Heart left ventricle (tissue), 16 donors: ENCODE measurements around the gene OASL. TPM values are rescaled to one million over a fixed set of nuclear protein-coding genes. Genes with fewer than 3 reads are reported as not detected.

Source experiments
- ATAC-seq, 4 donors: fragments of 200-7000 bp; cut with Tn5 transposase; one replicate each; pipeline ENCODE4 v1.9.1; 2020 to 2022; ENCODE audit warnings: moderate library complexity in 4 of 4, mild to moderate bottlenecking in 3 of 4, moderate number of reproducible peaks in 1 of 4
- DNase-seq, 5 donors: peaks; one replicate each; pipeline ENCODE4 v3.0.0-alpha.2; 2020
- H3K27ac ChIP-seq, 12 donors: fragments of 200-600 bp; sonication (generic) in 4 of 12; one replicate each; pipeline versions ENCODE4 v1.5.0 to v1.8.0; 2016 to 2022; ENCODE audit warnings: mild to moderate bottlenecking in 2 of 12
- H3K27me3 ChIP-seq, 9 donors: fragments of 200-600 bp; sonication (generic) in 2 of 9; one replicate each; pipeline versions ENCODE4 v1.5.1 to v1.8.0; 2016 to 2022; ENCODE audit warnings: mild to moderate bottlenecking in 3 of 9
- H3K36me3 ChIP-seq, 9 donors: fragments of 200-600 bp; sonication (generic) in 2 of 9; one replicate each; pipeline versions ENCODE4 v1.5.0 to v1.8.0; 2018 to 2022; ENCODE audit warnings: mild to moderate bottlenecking in 2 of 9
- H3K4me1 ChIP-seq, 12 donors: fragments of 200-600 bp; sonication (generic) in 4 of 12; one replicate each; pipeline versions ENCODE4 v1.5.0 to v1.8.0; 2016 to 2022; ENCODE audit warnings: mild to moderate bottlenecking in 3 of 12
- H3K4me3 ChIP-seq, 12 donors: fragments of 200-600 bp; sonication (generic) in 4 of 12; one replicate each; pipeline versions ENCODE4 v1.5.0 to v1.8.0; 2017 to 2022; ENCODE audit warnings: mild to moderate bottlenecking in 9 of 12, moderate library complexity in 4 of 12
- H3K9me3 ChIP-seq, 12 donors: fragments of 200-600 bp; sonication (generic) in 4 of 12; one replicate each; pipeline versions ENCODE4 v1.5.0 to v1.8.0; 2016 to 2022; ENCODE audit warnings: mild to moderate bottlenecking in 1 of 12
- POLR2A ChIP-seq, 2 donors: fragments of 450-650 bp; IDR thresholded peaks; one replicate each; pipeline ENCODE4 v1.6.1; 2017; ENCODE audit warnings: antibody characterized with exemption in 2 of 2, mild to moderate bottlenecking in 2 of 2, moderate library complexity in 2 of 2
- WGBS, 4 donors: extraction: QIAGEN DNeasy Blood & Tissue Kit in 2 of 4; methylation state at CpG; one replicate each; pipeline versions ENCODE4 v1.1.5 to v1.1.7; 2013 to 2018; 5-methylcytosine and 5-hydroxymethylcytosine counted together
- intact Hi-C, 10 donors: fragments of 100-400 bp; cut with DNase I; formaldehyde crosslinking; loops; one replicate each; pipeline versions ENCODE4 v1.11.1 to v1.14.2; 2022
- polyA plus RNA-seq, 2 donors: library from polyadenylated mRNA; stranded (reverse); fragments of 200-250 nt; gene quantifications; one replicate each; pipeline ENCODE4 v1.2.3, GENCODE V29; 2013
- total RNA-seq, 9 donors: library from RNA; depleted of rRNA in 2 of 9; stranded (reverse); fragments of >200 nt in 2 of 9; fragmentation: NEBNext Ultra II Directional in 3 of 9; extraction: Animal tissue kit (Norgen Biotek cat#: 25700) in 3 of 9; gene quantifications; one replicate each; pipeline versions ENCODE4 v1.1.0 to v1.2.4, GENCODE V29; 2016 to 2023
- TF ChIP-seq, protein P1 (sequence below), 12 donors: fragments of 200-600 bp; sonication (generic) in 4 of 12; IDR thresholded peaks; one replicate each; pipeline versions ENCODE4 v1.5.0 to v1.8.0; 2018 to 2022; ENCODE audit warnings: antibody characterized with exemption in 12 of 12, mild to moderate bottlenecking in 5 of 12
- donor health status: ischemic (EF 13 %, LVEDD 7.1; RV severe dilation, severe dysfunction).
- donor health status: healthy with polysubstance abuse.
- donor health status: DM: no; HTN: yes; CAD: no.
- donor health status: DM: no; HTN: no; CAD: no.
- donor health status: ischemic (EF 25% LVEDD 6.9; RV normal size, moderate dysfunction).
- donor health status: ischemic (EF 25% LVEDD 5.7; RV mildly dilated, moderate dysfunction).
- donor health status: healthy.
- donor health status: DM: yes; HTN: yes; CAD: no.
- donor health status: ischemic (EF 35%, LVEDD 5.7; RV mildly dilated, moderate dysfunction).
- donor health status: nonischemic (EF 11% LVEDD 7.7; RV severe dilation, severe dysfunction).
- donor health status: DM: yes; HTN: yes; CAD: no.
- donor health status: PGD.
- donor health status: ischemic (EF 29% LVEDD 5.4; RV normal size, mild dysfunction).
- donor health status: nonischemic (EF 23%, LVEDD 6.1; RV moderate dilation, normal function).

The OASL gene
- total and polyA plus RNA-seq, 11 donors = 0.32 to 5.0 (median 0.53) TPM; not detected in 1

DNA sequence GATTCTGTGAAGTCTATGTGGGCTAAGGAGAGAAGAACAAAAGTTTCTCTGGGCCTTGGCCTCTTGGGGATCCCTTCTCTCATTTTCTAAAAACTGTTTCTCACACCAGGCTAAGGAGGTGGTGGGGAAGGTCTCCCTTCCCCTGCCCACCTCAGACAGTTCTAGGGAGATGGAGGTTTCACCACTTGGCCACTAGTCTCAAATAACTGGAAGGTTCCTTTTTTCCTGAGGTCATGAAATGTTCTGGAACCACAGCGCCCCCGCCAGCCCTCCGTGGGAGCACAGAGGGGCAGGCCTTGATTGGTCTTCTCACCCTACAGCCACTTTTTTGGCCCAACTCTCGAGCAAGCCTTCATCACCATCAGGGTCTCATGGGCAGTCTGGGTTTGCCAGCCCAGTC, 35.4 kb downstream of the OASL start:
- intact Hi-C loops = loop anchor here in 1 of 10 donors (10.0 kb wide), 1 partner anchor 91 kb away; no protein-coding TSS in a partner anchor
- Histone ChIP-seq H3K27ac (no peak overlapping the region), H3K4me1 (peaks cover 0 to 7% (median 0%) of the 10 kb centered on the region in 12 donors), H3K36me3 (peaks cover 0 to 71% (median 58%) of the 10 kb centered on the region in 9 donors), H3K4me3 (no peak overlapping the region), H3K27me3 (peaks cover 0 to 10% (median 0%) of the 10 kb centered on the region in 9 donors), H3K9me3 (no peaks in the 10 kb centered on the region)
- no peak for ATAC-seq
- WGBS, 4 donors = 72 to 86% (median 82%) methylated on average over 4 of the region's 4 CpGs
- TF ChIP-seq, protein P1, sequence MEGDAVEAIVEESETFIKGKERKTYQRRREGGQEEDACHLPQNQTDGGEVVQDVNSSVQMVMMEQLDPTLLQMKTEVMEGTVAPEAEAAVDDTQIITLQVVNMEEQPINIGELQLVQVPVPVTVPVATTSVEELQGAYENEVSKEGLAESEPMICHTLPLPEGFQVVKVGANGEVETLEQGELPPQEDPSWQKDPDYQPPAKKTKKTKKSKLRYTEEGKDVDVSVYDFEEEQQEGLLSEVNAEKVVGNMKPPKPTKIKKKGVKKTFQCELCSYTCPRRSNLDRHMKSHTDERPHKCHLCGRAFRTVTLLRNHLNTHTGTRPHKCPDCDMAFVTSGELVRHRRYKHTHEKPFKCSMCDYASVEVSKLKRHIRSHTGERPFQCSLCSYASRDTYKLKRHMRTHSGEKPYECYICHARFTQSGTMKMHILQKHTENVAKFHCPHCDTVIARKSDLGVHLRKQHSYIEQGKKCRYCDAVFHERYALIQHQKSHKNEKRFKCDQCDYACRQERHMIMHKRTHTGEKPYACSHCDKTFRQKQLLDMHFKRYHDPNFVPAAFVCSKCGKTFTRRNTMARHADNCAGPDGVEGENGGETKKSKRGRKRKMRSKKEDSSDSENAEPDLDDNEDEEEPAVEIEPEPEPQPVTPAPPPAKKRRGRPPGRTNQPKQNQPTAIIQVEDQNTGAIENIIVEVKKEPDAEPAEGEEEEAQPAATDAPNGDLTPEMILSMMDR (IDR thresholded peaks at IDR 0.05) = no peak
- TF ChIP-seq POLR2A (IDR thresholded peaks at IDR 0.05) = no peak
- no peak for DNase-seq

DNA sequence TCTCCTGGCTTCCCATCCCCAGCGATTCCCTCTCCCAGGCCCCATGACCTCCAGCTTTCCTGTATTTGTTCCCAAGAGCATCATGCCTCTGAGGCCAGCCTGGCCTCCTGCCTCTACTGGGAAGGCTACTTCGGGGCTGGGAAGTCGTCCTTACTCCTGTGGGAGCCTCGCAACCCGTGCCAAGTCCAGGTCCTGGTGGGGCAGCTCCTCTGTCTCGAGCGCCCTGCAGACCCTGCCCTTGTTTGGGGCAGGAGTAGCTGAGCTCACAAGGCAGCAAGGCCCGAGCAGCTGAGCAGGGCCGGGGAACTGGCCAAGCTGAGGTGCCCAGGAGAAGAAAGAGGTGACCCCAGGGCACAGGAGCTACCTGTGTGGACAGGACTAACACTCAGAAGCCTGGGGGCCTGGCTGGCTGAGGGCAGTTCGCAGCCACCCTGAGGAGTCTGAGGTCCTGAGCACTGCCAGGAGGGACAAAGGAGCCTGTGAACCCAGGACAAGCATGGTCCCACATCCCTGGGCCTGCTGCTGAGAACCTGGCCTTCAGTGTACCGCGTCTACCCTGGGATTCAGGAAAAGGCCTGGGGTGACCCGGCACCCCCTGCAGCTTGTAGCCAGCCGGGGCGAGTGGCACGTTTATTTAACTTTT, 37.1 kb downstream of the OASL start:
- intact Hi-C loops = loop anchor here in 1 of 10 donors (10.0 kb wide), 1 partner anchor 93 kb away; no protein-coding TSS in a partner anchor
- Histone ChIP-seq H3K9me3 (no peaks in the 10 kb centered on the region), H3K27me3 (peaks cover 0 to 21% (median 0%) of the 10 kb centered on the region in 9 donors), H3K36me3 (peaks cover 0 to 54% (median 44%) of the 10 kb centered on the region in 9 donors), H3K4me1 (peaks cover 0 to 7% (median 0%) of the 10 kb centered on the region in 12 donors), H3K4me3 (no peak overlapping the region), H3K27ac (no peak overlapping the region)
- DNase-seq (no peak), ATAC-seq (peak in 1 of 4 donors; percentile 14)
- no peak for TF ChIP-seq POLR2A (IDR thresholded peaks at IDR 0.05)
- TF ChIP-seq, protein P1 (IDR thresholded peaks at IDR 0.05) = no peak
- WGBS, 4 donors = 64 to 86% (median 84%) methylated on average over 6 to 16 of the region's 16 CpGs

DNA sequence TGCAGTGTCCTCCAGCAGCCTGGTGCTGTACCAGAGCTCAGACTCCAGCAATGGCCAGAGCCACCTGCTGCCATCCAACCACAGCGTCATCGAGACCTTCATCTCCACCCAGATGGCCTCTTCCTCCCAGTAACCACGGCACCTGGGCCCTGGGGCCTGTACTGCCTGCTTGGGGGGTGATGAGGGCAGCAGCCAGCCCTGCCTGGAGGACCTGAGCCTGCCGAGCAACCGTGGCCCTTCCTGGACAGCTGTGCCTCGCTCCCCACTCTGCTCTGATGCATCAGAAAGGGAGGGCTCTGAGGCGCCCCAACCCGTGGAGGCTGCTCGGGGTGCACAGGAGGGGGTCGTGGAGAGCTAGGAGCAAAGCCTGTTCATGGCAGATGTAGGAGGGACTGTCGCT, 38.0 kb downstream of the OASL start:
- peaks cover 0 to 21% (median 0%) of the 10 kb centered on the region in 9 donors for H3K27me3 ChIP-seq
- intact Hi-C loops = loop anchor here in 1 of 10 donors (10.0 kb wide), 1 partner anchor 94 kb away; no protein-coding TSS in a partner anchor
- no peak for ATAC-seq
- TF ChIP-seq POLR2A (IDR thresholded peaks at IDR 0.05) = no peak
- TF ChIP-seq, protein P1 (IDR thresholded peaks at IDR 0.05) = no peak
- 83 to 94% (median 90%) methylated on average over 8 to 11 of the region's 11 CpGs for WGBS, 4 donors
- no peak overlapping the region for H3K27ac ChIP-seq
- no peaks in the 10 kb centered on the region for H3K9me3 ChIP-seq
- H3K4me1 ChIP-seq = peaks cover 0 to 7% (median 0%) of the 10 kb centered on the region in 12 donors
- no peak overlapping the region for H3K4me3 ChIP-seq
- no peak for DNase-seq
- peaks cover 0 to 45% (median 36%) of the 10 kb centered on the region in 9 donors for H3K36me3 ChIP-seq

DNA sequence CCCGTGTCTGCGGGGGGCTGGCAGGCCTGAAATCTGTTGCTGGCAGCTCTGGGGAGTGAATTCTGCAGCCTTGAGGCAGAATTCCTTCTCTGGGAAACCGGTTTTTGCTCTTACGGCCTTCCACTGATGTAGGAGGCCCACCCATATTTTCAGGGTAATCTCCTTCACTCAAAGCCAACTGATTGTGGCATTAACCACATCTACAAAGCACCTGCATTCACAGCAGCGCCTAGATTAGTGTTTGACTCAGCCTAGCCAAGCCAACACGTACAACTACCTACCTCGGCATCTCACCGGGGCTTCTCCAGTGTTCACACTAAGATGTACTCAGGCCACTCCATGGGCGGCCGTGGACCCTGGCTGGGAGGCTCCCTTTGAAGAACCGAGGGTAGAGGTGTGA, 38.5 kb downstream of the OASL start:
- TF ChIP-seq, protein P1 (IDR thresholded peaks at IDR 0.05) = no peak
- TF ChIP-seq POLR2A (IDR thresholded peaks at IDR 0.05) = no peak
- Histone ChIP-seq H3K27ac (no peak overlapping the region), H3K9me3 (no peaks in the 10 kb centered on the region), H3K4me1 (peaks cover 0 to 7% (median 0%) of the 10 kb centered on the region in 12 donors), H3K36me3 (peaks cover 0 to 39% (median 31%) of the 10 kb centered on the region in 9 donors), H3K27me3 (peaks cover 0 to 21% (median 0%) of the 10 kb centered on the region in 9 donors), H3K4me3 (no peak overlapping the region)
- ATAC-seq (no peak), DNase-seq (no peak)
- intact Hi-C loops = loop anchor here in 1 of 10 donors (10.0 kb wide), 1 partner anchor 94 kb away; no protein-coding TSS in a partner anchor
- WGBS, 4 donors = 85 to 91% (median 87%) methylated on average over 11 of the region's 11 CpGs
